SU-DHL-6 (cell line): ENCODE data around the gene DDX43.

Source experiments
- EZH2phosphoT487 ChIP-seq: fragments of 200-600 bp; sonication (generic), shearing (Covaris generic); conservative IDR thresholded peaks from 2 replicates; pipeline ENCODE4 v1.6.1; 2018; ENCODE audit warnings: mild to moderate bottlenecking, antibody characterized with exemption, low read length, moderate library complexity, mixed read lengths
- TF ChIP-seq, protein P1 (sequence below): fragments of 200-600 bp; sonication (generic); IDR thresholded peaks from one replicate; pipeline ENCODE4 v1.5.1; 2017; ENCODE audit warnings: antibody characterized with exemption, mild to moderate bottlenecking, low read length, moderate library complexity; ENCODE audit not compliant: insufficient read depth, poor library complexity, severe bottlenecking

DNA sequence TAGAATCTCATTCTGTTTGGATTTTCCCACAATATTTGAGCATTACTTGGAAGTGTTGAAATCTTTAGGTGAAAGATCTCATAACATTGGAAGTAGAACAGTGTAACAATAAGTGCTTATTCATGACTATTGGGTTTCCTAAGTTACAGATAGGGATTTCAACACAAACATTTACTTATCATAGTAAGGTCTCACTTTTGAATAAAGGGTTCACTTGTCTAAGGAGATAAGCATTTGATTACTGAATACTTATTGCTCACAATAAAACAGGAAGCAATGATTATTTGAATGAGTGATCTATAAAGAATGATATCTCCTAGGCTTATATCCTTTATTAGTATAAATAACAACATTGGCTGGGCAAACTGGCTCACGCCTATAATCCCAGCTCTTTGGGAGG is 14.8 kb downstream of the DDX43 start:
- TF ChIP-seq, protein P1, sequence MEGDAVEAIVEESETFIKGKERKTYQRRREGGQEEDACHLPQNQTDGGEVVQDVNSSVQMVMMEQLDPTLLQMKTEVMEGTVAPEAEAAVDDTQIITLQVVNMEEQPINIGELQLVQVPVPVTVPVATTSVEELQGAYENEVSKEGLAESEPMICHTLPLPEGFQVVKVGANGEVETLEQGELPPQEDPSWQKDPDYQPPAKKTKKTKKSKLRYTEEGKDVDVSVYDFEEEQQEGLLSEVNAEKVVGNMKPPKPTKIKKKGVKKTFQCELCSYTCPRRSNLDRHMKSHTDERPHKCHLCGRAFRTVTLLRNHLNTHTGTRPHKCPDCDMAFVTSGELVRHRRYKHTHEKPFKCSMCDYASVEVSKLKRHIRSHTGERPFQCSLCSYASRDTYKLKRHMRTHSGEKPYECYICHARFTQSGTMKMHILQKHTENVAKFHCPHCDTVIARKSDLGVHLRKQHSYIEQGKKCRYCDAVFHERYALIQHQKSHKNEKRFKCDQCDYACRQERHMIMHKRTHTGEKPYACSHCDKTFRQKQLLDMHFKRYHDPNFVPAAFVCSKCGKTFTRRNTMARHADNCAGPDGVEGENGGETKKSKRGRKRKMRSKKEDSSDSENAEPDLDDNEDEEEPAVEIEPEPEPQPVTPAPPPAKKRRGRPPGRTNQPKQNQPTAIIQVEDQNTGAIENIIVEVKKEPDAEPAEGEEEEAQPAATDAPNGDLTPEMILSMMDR = no peak
- no peak for TF ChIP-seq EZH2phosphoT487
